GM19395 (cell line): Measurements from ENCODE around the gene APBA1.
A peak's percentile ranks its signal among the peaks of the same experiment; 100 is the strongest.
"Not testable (repeated sequence)": the region's sequence is repeated elsewhere in the genome, so short reads cannot be mapped to it uniquely, and the experiment has no call there.

Source experiments
- ATAC-seq: cut with Tn5 transposase; IDR thresholded peaks from one replicate; pipeline ENCODE4 v1.9.1; 2021; ENCODE audit warnings: mild to moderate bottlenecking, moderate library complexity; ENCODE audit not compliant: unreplicated experiment

Gene APBA1

GRCh38 chr9:69452110-69452782, 219.9 kb downstream of the APBA1 start:
- no peak for ATAC-seq

GRCh38 chr9:69446496-69446895, 225.7 kb downstream of the APBA1 start:
- no peak for ATAC-seq

- no peak for ATAC-seq
Measured at GRCh38 chr9:69445251-69445650, 226.9 kb downstream of the APBA1 start.

GRCh38 chr9:69444791-69445190, 227.4 kb downstream of the APBA1 start:
- no peak for ATAC-seq

GRCh38 chr9:69444021-69444420, 228.2 kb downstream of the APBA1 start:
- ATAC-seq, result no peak

- no peak for ATAC-seq
Measured at GRCh38 chr9:69443178-69443577, 229.0 kb downstream of the APBA1 start.

GRCh38 chr9:69442486-69442885, 229.7 kb downstream of the APBA1 start:
- ATAC-seq, result no peak

- ATAC-seq, result not testable (repeated sequence)
Measured at GRCh38 chr9:69440254-69440955, 231.8 kb downstream of the APBA1 start.

GRCh38 chr9:69439654-69440053, 232.5 kb downstream of the APBA1 start:
- not testable (repeated sequence) for ATAC-seq

- no peak for ATAC-seq
Measured at GRCh38 chr9:69433968-69434367, 238.2 kb downstream of the APBA1 start.

- no peak for ATAC-seq
Measured at GRCh38 chr9:69433392-69433791, 238.8 kb downstream of the APBA1 start.

GRCh38 chr9:69432623-69433022, 239.5 kb downstream of the APBA1 start:
- ATAC-seq, result no peak

GRCh38 chr9:69431777-69432176, 240.4 kb downstream of the APBA1 start:
- no peak for ATAC-seq

GRCh38 chr9:69431203-69431602, 241.0 kb downstream of the APBA1 start:
- ATAC-seq, result no peak

GRCh38 chr9:69430206-69430605, 242.0 kb downstream of the APBA1 start:
- no peak for ATAC-seq

GRCh38 chr9:69429281-69429680, 242.9 kb downstream of the APBA1 start:
- no peak for ATAC-seq

- ATAC-seq, result no peak
Measured at GRCh38 chr9:69428017-69428785, 244.0 kb downstream of the APBA1 start.

- ATAC-seq, result no peak
Measured at GRCh38 chr9:69427286-69427685, 244.9 kb downstream of the APBA1 start.

- no peak for ATAC-seq
Measured at GRCh38 chr9:69425136-69425801, 246.9 kb downstream of the APBA1 start.

- ATAC-seq, result peak; percentile 82
Measured at GRCh38 chr9:69421908-69422801, 250.0 kb downstream of the APBA1 start.
